DND-41 (cell line): Measurements from ENCODE around the gene CSF3.

Source experiments
- CTCF ChIP-seq: IDR thresholded peaks from 2 replicates; pipeline ENCODE4 v1.5.1; 2012; ENCODE audit warnings: borderline replicate concordance, low read length, moderate library complexity, mild to moderate bottlenecking; ENCODE audit not compliant: poor library complexity, severe bottlenecking; ENCODE audit errors: extremely low read depth
- EZH2 ChIP-seq: IDR thresholded peaks from 3 replicates; pipeline ENCODE4 v1.6.1; 2012; ENCODE audit warnings: borderline replicate concordance, low read depth, mild to moderate bottlenecking, moderate library complexity, low read length, inconsistent platforms; ENCODE audit not compliant: severe bottlenecking

DNA sequence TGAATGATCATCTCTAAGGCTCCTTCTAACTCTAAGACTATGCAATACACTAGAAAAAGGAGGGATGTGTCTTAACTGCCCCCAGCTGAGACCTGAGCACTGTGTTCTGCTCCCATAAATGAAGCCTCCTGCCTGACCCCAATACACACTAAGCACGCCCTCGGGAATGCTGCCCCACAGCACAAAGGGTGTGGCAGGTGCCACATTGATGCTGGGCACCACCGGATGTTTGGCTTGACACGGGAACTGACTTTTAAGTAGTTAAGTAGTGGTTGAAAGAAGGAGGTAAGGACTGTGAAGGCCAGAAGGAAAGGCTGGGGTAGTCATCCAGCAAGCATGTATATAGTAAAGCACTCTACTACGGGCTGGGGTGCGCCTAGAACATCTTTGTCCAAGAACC, 48.5 kb upstream of the CSF3 start:
- no peak for TF ChIP-seq CTCF
- TF ChIP-seq EZH2, result no peak
